H9 (cell line): ENCODE results near the gene GARIN5A. TPM values are rescaled to one million over a fixed set of nuclear protein-coding genes. Genes with fewer than 3 reads are reported as not detected.

Experiments
- DNase-seq: peaks from one replicate; pipeline ENCODE4 v3.0.0-alpha.2; 2017
- H2AFZ ChIP-seq: one replicate; pipeline ENCODE4 v1.6.1; 2013; ENCODE audit warnings: mild to moderate bottlenecking, low read length, control low read depth, moderate library complexity
- H2AK5ac ChIP-seq: 2 replicates; pipeline ENCODE4 v1.6.1; 2013; ENCODE audit warnings: low read length, control low read depth, mixed read lengths; ENCODE audit not compliant: insufficient read length
- H2BK120ac ChIP-seq: one replicate; pipeline ENCODE4 v1.6.1; 2013; ENCODE audit warnings: low read depth, mild to moderate bottlenecking, low read length, control low read depth, inconsistent platforms; ENCODE audit not compliant: poor library complexity, severe bottlenecking
- H2BK12ac ChIP-seq: 2 replicates; pipeline ENCODE4 v1.6.1; 2013; ENCODE audit warnings: low read length, control low read depth, mixed read lengths, low read depth; ENCODE audit not compliant: insufficient read length
- H2BK15ac ChIP-seq: 2 replicates; pipeline ENCODE4 v1.6.1; 2013; ENCODE audit warnings: low read depth, low read length, control low read depth
- H2BK20ac ChIP-seq: one replicate; pipeline ENCODE4 v1.6.1; 2013; ENCODE audit warnings: low read depth, mild to moderate bottlenecking, low read length, control low read depth, inconsistent platforms; ENCODE audit not compliant: poor library complexity, severe bottlenecking
- H2BK5ac ChIP-seq: 2 replicates; pipeline ENCODE4 v1.6.1; 2013; ENCODE audit warnings: low read length, control low read depth, mixed read lengths; ENCODE audit not compliant: insufficient read length
- H3K14ac ChIP-seq: 2 replicates; pipeline ENCODE4 v1.6.1; 2013; ENCODE audit warnings: low read length, control low read depth; ENCODE audit not compliant: insufficient read depth
- H3K18ac ChIP-seq: 2 replicates; pipeline ENCODE4 v1.6.1; 2013; ENCODE audit warnings: low read depth, mild to moderate bottlenecking, mixed read lengths, low read length, control low read depth; ENCODE audit not compliant: insufficient read length
- H3K23ac ChIP-seq: 2 replicates; pipeline ENCODE4 v1.6.1; 2013; ENCODE audit warnings: low read length, control low read depth, mixed read lengths, low read depth; ENCODE audit not compliant: insufficient read length
- H3K23me2 ChIP-seq: 2 replicates; pipeline ENCODE4 v1.6.1; 2013; ENCODE audit warnings: low read depth, mild to moderate bottlenecking, mixed read lengths, low read length, control low read depth; ENCODE audit not compliant: insufficient read length, poor library complexity, severe bottlenecking
- H3K27ac ChIP-seq: 2 replicates; pipeline ENCODE4 v1.5.1; 2013; ENCODE audit warnings: low read length, control low read depth, mixed read lengths, low read depth; ENCODE audit not compliant: insufficient read length
- H3K27me3 ChIP-seq: 2 replicates; pipeline ENCODE4 v1.6.1; 2013; ENCODE audit warnings: low read length, control low read depth, inconsistent platforms; ENCODE audit not compliant: insufficient read depth
- H3K4ac ChIP-seq: 2 replicates; pipeline ENCODE4 v1.6.1; 2013; ENCODE audit warnings: low read depth, mild to moderate bottlenecking, control low read depth, inconsistent platforms, low read length, moderate library complexity
- H3K4me1 ChIP-seq: 2 replicates; pipeline ENCODE4 v1.6.1; 2013; ENCODE audit warnings: low read length, control low read depth, inconsistent platforms; ENCODE audit not compliant: insufficient read depth
- H3K4me2 ChIP-seq: 2 replicates; pipeline ENCODE4 v1.6.1; 2013; ENCODE audit warnings: low read length, control low read depth, mixed read lengths; ENCODE audit not compliant: insufficient read length, insufficient read depth
- H3K56ac ChIP-seq: 2 replicates; pipeline ENCODE4 v1.6.1; 2013; ENCODE audit warnings: low read depth, mild to moderate bottlenecking, mixed read lengths, low read length, control low read depth; ENCODE audit not compliant: insufficient read length
- H3K79me1 ChIP-seq: 2 replicates; pipeline ENCODE4 v1.6.1; 2013; ENCODE audit warnings: low read depth, mild to moderate bottlenecking, moderate library complexity, low read length, control low read depth, inconsistent platforms; ENCODE audit not compliant: insufficient read depth, poor library complexity, severe bottlenecking
- H3K79me2 ChIP-seq: 2 replicates; pipeline ENCODE4 v1.6.1; 2013; ENCODE audit warnings: low read length, control low read depth, inconsistent platforms; ENCODE audit not compliant: insufficient read depth
- H3K9ac ChIP-seq: 2 replicates; pipeline ENCODE4 v1.6.1; 2013; ENCODE audit warnings: low read length, control low read depth, mixed read lengths; ENCODE audit not compliant: insufficient read length; ENCODE audit errors: extremely low read depth
- H3K9me3 ChIP-seq: one replicate; pipeline ENCODE4 v1.6.1; 2013; ENCODE audit warnings: low read depth, low read length, inconsistent platforms; ENCODE audit not compliant: control insufficient read depth
- H3T11ph ChIP-seq: one replicate; pipeline ENCODE4 v1.6.1; 2013; ENCODE audit warnings: mild to moderate bottlenecking, low read length, control low read depth, inconsistent platforms
- H4K20me1 ChIP-seq: one replicate; pipeline ENCODE4 v1.6.1; 2013; ENCODE audit not compliant: control insufficient read depth, insufficient read length, insufficient read depth
- H4K5ac ChIP-seq: 2 replicates; pipeline ENCODE4 v1.6.1; 2013; ENCODE audit warnings: low read depth, mild to moderate bottlenecking, mixed read lengths, low read length, control low read depth; ENCODE audit not compliant: insufficient read length
- H4K8ac ChIP-seq: replicated peaks from 2 replicates; pipeline ENCODE4 v1.6.1; 2013; ENCODE audit warnings: low read length, control low read depth, mixed read lengths, low read depth; ENCODE audit not compliant: insufficient read length
- H4K91ac ChIP-seq: 2 replicates; pipeline ENCODE4 v1.6.1; 2013; ENCODE audit warnings: low read depth, mild to moderate bottlenecking, moderate library complexity, mixed read lengths, low read length, control low read depth; ENCODE audit not compliant: insufficient read length
- H3K27ac Mint-ChIP-seq, 3 experiments: 2 replicates in 2 of 3; 3 replicates in 1 of 3; pipeline ENCODE4 v1.8.0; 2020 to 2021; ENCODE audit warnings: mixed read lengths in 3 of 3, mild to moderate bottlenecking in 1 of 3, moderate library complexity in 1 of 3
- H3K27me3 Mint-ChIP-seq: 2 replicates; pipeline ENCODE4 v1.8.0; 2021; ENCODE audit warnings: low read depth, mild to moderate bottlenecking, moderate library complexity, mixed read lengths
- H3K36me3 Mint-ChIP-seq, 3 experiments: 2 replicates in 2 of 3; 3 replicates in 1 of 3; pipeline ENCODE4 v1.8.0; 2020 to 2021; ENCODE audit warnings: low read depth in 3 of 3, mixed read lengths in 3 of 3; ENCODE audit not compliant: insufficient read depth in 1 of 3
- H3K4me1 Mint-ChIP-seq, 2 experiments: 2 replicates each; pipeline ENCODE4 v1.8.0; 2020; ENCODE audit warnings: mixed read lengths in 2 of 2
- H3K4me3 Mint-ChIP-seq, 2 experiments: 2 replicates in 1 of 2; 3 replicates in 1 of 2; pipeline ENCODE4 v1.8.0; 2020 to 2021; ENCODE audit warnings: mild to moderate bottlenecking in 2 of 2, mixed read lengths in 2 of 2, moderate library complexity in 1 of 2
- H3K9me3 Mint-ChIP-seq, 2 experiments: 2 replicates in 1 of 2; 3 replicates in 1 of 2; pipeline ENCODE4 v1.8.0; 2020; ENCODE audit warnings: mild to moderate bottlenecking in 2 of 2, mixed read lengths in 2 of 2, moderate library complexity in 1 of 2
- WGBS: extraction: QIAGEN DNeasy Blood & Tissue Kit; methylation state at CpG from one replicate; pipeline ENCODE4 v1.1.7; 2013; ENCODE audit warnings: missing lambda C conversion rate, low lambda C conversion rate, mixed read lengths; ENCODE audit not compliant: insufficient read length; ENCODE audit errors: extremely low coverage; 5-methylcytosine and 5-hydroxymethylcytosine counted together
- total RNA-seq: library from RNA; stranded (reverse); gene quantifications from 2 replicates; pipeline ENCODE4 v1.2.1, GENCODE V29; 2021
- TF ChIP-seq, protein P1 (sequence below): fragments of 200-600 bp; sonication (generic); conservative IDR thresholded peaks from 3 replicates; pipeline ENCODE4 v1.8.0; 2021; ENCODE audit warnings: antibody characterized with exemption, mild to moderate bottlenecking

Gene GARIN5A
- total RNA-seq, 1 experiment from 2014 or later: 9.5 TPM

DNA sequence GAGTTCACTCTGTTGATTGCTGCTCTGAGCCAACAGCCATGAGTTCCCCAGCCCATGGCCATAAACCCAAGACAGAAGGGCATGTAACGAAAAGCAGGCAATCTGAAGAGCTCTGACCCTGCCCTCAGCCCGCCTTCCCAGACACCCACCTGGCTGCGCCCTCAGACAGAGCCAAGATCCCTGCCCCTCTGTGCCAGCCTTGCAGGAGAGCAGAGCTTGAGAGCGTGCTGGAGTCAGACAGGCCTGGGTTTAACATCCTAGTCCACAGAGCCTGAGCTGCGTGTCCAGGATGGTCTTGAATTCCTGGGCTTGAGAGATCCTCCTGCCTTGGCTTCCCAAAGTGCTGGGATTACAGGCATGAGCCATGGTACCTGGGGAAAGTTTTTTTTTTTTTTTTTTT, 19.3 kb downstream of the GARIN5A start:
- Mint-ChIP-seq H3K36me3 (peaks cover 0 to 3% (median 2%) of the 10 kb centered on the region in 3 experiments; a peak in 2 of 7 replicates), H3K27ac (no peak overlapping the region), H3K4me3 (no peak overlapping the region), H3K9me3 (no peaks in the 10 kb centered on the region; a peak in 1 of 5 replicates), H3K4me1 (peaks cover 2 to 7% of the 10 kb centered on the region in 2 experiments), H3K27me3 (peaks cover 15% of the 10 kb centered on the region)
- H2AK5ac ChIP-seq: no peak overlapping the region
- H2BK20ac ChIP-seq: no peak overlapping the region
- no peak overlapping the region for H2BK12ac ChIP-seq
- H3K4ac ChIP-seq: no peak overlapping the region
- no peak for DNase-seq
- no peak overlapping the region for H3K18ac ChIP-seq
- H3K9me3 ChIP-seq: no peaks in the 10 kb centered on the region
- H4K20me1 ChIP-seq: peaks cover 6% of the 10 kb centered on the region
- H3K27me3 ChIP-seq: no peaks in the 10 kb centered on the region
- no peak overlapping the region for H3K56ac ChIP-seq
- no peaks in the 10 kb centered on the region for H3K4me1 ChIP-seq
- no peak overlapping the region for H3K23ac ChIP-seq
- H4K5ac ChIP-seq: no peak overlapping the region
- no CpG with 5 or more reads among the region's 5 CpGs for WGBS
- H3K79me2 ChIP-seq: no peaks in the 10 kb centered on the region
- H3T11ph ChIP-seq: no peak overlapping the region
- H3K14ac ChIP-seq: no peak overlapping the region
- no peak overlapping the region for H2BK120ac ChIP-seq
- no peak overlapping the region for H4K8ac ChIP-seq
- no peak overlapping the region for H4K91ac ChIP-seq
- no peak overlapping the region for H2AFZ ChIP-seq
- no peaks in the 10 kb centered on the region for H3K79me1 ChIP-seq
- H3K9ac ChIP-seq: no peak overlapping the region
- H3K23me2 ChIP-seq: no peaks in the 10 kb centered on the region
- TF ChIP-seq, protein P1, sequence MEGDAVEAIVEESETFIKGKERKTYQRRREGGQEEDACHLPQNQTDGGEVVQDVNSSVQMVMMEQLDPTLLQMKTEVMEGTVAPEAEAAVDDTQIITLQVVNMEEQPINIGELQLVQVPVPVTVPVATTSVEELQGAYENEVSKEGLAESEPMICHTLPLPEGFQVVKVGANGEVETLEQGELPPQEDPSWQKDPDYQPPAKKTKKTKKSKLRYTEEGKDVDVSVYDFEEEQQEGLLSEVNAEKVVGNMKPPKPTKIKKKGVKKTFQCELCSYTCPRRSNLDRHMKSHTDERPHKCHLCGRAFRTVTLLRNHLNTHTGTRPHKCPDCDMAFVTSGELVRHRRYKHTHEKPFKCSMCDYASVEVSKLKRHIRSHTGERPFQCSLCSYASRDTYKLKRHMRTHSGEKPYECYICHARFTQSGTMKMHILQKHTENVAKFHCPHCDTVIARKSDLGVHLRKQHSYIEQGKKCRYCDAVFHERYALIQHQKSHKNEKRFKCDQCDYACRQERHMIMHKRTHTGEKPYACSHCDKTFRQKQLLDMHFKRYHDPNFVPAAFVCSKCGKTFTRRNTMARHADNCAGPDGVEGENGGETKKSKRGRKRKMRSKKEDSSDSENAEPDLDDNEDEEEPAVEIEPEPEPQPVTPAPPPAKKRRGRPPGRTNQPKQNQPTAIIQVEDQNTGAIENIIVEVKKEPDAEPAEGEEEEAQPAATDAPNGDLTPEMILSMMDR: no peak
- no peak overlapping the region for H2BK5ac ChIP-seq
- no peak overlapping the region for H3K4me2 ChIP-seq
- no peak overlapping the region for H3K27ac ChIP-seq
- no peak overlapping the region for H2BK15ac ChIP-seq
